Measurements from ENCODE around the gene GTF2IRD1.
"Not testable (repeated sequence)": the region's sequence is repeated elsewhere in the genome, so short reads cannot be mapped to it uniquely, and the experiment has no call there.

Gene GTF2IRD1

GRCh38 chr7:74494076-74494548 lies 40.4 kb downstream of the GTF2IRD1 start:
- no peak for DNase-seq

GRCh38 chr7:74495112-74496086 lies 41.7 kb downstream of the GTF2IRD1 start:
- DNase-seq, result no peak

- DNase-seq, result no peak
Measured at GRCh38 chr7:74496272-74496671, 42.6 kb downstream of the GTF2IRD1 start.

- not testable (repeated sequence) for DNase-seq
Measured at GRCh38 chr7:74496773-74497172, 43.1 kb downstream of the GTF2IRD1 start.

- no peak for DNase-seq
Measured at GRCh38 chr7:74498354-74498753, 44.6 kb downstream of the GTF2IRD1 start.

DNA sequence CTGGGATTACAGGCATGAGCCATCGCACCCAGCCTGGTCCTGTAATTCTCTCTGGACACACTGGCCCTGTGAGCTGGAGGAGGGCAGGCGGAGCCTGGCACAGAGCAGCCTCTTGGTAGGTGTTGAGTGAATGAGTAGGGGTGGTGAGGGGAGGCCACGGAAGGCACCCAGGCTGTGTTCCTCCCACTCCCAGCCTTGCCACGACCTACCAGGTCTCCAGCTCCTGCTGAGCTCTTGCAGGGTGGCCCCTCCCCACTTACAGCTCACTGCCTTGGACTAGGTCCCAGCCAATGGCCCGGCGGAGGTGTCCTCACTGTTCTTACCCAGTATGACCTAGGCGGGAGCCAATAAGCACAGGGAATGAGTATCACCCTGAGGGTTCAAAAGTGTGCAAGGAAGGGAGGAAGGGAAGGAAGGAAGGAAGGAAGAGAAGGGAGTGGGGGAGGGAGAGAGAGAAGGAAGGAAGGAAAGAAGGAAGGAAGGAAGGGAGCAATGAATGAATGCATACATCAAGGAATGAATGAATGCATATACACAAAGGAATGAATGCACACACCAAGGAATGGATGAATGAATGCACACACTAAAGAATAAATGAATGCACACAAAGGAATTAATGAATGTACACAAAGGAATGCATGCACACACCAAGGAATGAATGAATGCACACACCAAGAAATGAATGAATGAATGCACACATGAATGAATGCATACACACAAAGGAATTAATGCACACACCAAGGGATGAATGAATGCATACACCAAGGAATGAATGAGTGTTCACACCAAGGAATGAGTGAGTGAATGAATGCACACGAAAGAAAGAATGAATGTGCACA lies 45.5 kb downstream of the GTF2IRD1 start:
- DNase-seq, result no peak

DNA sequence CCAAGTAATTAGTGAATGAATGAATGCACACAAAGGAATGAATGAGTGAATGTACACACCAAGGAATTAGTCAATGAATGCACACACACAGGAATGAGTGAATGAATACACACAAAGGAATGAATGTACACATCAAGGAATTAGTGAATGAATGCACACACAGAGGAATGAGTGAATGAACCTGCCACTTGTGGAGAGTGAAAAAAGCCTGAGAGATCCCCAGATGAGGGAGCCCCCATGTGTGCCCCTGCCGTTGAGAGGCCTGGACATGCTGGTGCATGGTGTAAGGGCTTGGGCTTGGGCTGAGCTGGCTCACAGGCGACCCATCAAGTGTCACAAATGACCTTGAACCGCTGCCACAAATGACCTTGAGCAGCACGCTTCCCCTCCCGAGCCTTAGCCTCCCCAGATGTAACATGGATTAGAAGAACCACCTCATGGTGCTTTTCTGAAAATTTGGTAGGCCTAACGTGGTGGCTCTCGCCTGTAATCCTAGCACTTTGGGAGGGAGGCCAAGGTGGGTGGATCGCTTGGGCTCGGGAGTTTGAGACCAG lies 46.2 kb downstream of the GTF2IRD1 start:
- no peak for DNase-seq

- DNase-seq, result no peak
Measured at GRCh38 chr7:74501298-74501697, 47.6 kb downstream of the GTF2IRD1 start.

DNA sequence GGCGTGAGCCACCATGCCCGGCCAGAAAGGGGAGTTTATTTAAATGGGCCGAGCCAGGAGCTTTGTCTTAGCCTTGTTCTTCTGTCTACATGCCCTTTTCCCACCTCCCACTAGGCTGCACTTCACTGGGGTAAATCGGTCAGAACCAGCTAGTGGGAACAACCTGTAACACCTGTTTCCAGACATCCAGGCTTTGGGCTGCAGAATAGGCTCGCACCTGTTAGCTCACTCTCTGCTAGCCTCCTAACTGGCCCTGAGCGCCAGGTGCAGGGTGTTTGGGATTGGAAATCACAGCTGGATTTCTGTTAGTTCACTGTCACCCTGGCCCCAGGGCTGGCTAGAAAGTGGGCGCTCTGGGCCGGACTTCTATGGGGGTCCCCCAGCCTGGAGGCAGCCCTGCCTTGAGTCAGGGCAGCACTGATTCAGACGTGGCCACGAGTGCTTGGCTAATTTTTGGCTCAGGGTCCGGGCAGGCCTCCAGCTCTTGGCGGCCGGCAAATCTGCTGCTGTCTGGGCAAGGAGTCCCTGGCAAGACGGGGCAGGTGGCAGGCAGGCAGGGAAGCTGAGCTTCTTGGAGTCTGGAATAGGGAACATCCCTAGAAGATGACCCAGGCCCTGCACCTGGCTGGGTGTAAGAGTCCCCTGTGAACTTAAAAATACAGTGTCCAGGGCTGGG lies 48.6 kb downstream of the GTF2IRD1 start:
- DNase-seq, result no peak

DNA sequence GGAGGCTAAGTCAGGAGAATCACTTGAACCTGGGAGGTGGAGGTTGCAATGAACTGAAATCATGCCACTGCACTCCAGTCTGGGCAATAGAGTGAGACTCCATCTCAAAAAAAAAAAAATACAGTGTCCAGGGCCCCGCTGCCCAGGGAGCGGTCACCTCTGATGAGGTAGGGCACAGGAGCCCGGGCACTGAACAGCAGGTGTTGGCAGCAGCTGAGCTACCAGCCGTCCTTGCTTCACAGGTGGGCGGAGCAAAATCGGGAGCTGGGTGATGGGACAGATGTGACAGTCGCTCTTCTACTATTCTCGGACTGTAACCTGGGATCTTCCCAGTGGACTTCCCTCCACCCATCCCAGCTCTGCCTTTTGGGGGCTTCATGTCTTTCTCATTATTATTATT lies 49.4 kb downstream of the GTF2IRD1 start:
- no peak for DNase-seq

- no peak for DNase-seq
Measured at GRCh38 chr7:74503943-74504342, 50.2 kb downstream of the GTF2IRD1 start.

DNA sequence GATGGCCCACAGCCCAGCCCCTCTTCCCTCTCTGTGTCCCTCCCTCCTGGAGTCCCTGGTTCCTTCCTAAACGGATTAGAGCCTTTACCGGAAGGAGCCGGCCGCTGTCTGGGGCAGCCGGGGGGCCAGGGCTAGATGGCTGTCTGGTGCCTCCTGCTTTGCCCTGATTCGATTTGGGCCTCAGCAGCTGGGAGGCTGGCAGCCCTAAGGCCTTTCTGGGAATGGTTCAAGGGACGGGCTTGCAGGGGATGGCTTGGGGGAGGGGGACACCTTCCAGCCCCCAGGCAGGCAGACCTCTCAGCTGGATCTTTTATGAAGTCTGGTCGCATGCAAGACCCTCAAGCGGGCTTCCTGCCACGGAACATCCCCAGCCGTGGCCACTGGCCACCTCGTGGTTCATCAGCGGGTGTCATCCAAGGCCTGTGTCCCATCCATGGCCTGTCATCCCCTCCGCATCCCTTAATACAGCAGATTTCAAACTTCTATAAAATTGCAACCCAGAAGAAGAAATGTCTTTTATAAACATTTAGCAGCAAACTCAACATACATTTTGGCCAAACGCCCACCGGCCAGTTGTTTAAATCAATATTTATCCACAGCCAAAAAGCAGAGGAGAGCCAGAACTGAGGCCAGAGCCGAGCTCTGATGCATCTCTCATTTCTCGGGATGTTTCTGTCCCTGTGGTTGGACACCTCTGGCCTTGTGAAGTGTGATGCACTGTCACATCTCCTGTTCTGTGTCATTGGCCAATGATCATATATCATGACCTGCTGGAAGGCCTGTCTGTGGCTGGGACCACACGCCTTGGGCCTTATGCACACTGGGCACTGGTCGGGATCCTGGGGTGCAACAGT lies 52.0 kb downstream of the GTF2IRD1 start:
- DNase-seq, result no peak

- no peak for DNase-seq
Measured at GRCh38 chr7:74506325-74506724, 52.6 kb downstream of the GTF2IRD1 start.

DNA sequence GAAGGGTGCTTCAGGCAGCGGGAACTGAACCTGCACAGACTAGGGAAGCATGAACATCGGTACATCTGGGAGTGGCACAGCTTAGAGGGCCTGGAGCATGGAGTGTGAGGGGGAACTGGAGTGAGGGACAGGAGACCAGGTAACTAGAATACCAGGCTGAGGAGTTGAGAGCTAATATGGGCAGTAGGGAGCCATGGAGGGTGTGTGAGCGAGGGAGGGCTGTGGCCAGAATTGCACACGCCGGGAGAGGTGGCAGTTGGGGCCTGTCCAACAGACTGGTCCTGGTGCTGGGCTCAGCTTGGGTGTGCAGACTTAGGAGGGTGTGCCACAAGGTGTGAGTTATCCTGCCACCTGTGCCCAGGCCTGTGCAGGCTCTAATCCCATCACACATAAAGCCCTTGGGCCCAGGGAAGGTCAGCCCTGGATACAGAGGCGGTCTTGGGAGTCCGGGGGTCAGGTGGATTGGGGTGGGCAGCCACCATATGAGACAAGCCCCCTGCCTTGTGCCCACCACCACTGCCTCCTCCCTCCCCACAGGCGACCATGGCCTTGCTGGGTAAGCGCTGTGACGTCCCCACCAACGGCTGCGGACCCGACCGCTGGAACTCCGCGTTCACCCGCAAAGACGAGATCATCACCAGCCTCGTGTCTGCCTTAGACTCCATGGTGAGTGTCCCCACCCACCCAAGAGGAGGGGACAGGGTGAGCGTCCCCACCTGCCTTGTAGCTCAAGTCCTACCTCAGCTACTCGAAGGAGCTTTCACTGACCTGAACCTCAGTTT lies 54.0 kb downstream of the GTF2IRD1 start:
- DNase-seq, result no peak

DNA sequence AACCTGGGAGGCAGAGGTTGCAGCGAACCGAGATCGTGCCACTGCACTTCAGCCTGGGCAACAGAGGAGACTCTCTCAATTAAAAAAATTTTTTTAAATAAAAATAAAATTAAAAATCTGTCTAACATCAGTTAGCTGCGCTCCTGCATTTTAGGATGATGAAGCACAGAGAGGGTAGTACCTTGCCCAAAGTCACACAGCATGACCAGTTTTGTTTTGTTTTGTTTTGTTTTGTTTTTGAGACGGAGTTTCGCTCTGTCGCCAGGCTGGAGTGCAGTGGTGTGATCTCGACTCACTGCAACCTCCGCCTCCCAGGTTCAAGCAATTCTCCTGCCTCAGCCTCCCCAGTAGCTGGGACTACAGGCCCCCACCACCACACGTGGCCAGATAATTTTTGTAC lies 55.7 kb downstream of the GTF2IRD1 start:
- DNase-seq, result not testable (repeated sequence)

DNA sequence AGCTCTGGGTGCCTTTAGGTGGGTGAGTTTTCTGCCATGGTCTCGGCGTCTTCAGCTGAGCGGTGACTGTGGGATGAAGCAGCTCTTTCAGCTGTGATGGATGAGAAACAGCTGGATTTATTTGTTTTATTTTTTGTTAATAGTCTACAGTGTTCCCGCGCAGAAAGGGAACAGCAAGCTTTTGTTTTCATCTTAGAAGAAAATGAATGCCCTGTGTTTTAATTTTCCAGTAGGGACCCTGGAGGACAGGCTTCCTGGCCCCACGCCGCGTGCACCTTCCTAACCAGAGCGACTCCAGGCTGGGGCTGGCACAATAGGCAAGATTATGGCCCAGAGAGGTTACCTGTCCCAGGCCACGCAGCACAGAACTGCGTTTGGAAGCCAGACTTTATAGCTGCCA lies 57.6 kb downstream of the GTF2IRD1 start:
- DNase-seq, result no peak

DNA sequence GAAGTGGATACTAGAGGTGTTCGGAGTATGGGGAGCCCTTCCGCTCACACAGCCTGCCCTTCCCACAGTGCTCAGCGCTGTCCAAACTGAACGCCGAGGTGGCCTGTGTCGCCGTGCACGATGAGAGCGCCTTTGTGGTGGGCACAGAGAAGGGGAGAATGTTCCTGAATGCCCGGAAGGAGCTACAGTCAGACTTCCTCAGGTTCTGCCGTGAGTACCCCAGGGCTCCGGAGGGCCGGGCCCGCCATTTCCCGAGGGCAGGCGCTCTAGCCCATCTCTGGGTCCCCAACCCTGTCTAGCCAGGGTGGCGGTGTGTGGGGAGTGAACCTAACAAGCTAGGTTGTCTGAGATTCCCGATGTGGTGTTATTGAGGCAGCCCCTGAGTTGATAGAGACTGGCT lies 59.1 kb downstream of the GTF2IRD1 start:
- no peak for DNase-seq

- DNase-seq, result no peak
Measured at GRCh38 chr7:74514131-74514591, 60.5 kb downstream of the GTF2IRD1 start.

GRCh38 chr7:74515276-74515675 lies 61.6 kb downstream of the GTF2IRD1 start:
- no peak for DNase-seq

GRCh38 chr7:74516214-74516613 lies 62.5 kb downstream of the GTF2IRD1 start:
- no peak for DNase-seq

GRCh38 chr7:74518041-74518440 lies 64.3 kb downstream of the GTF2IRD1 start:
- no peak for DNase-seq
